Measurements from ENCODE around the gene C20orf202.

- TF ChIP-seq POLR2AphosphoS5 (IDR thresholded peaks at IDR 0.05; ENCODE audit: low read depth, low read length) (no peak), POLR2A (IDR thresholded peaks at IDR 0.05; ENCODE audit: low read depth, low read length) (no peak), TAF1 (IDR thresholded peaks at IDR 0.05; ENCODE audit: low read depth, low read length) (no peak), PAX5 (IDR thresholded peaks at IDR 0.05; ENCODE audit: insufficient read depth, low read length, severe bottlenecking) (no peak)
Observed at GRCh38 chr20:1225783-1226654, 22.8 kb downstream of the C20orf202 start, which contains the start of gene RAD21L1.
